ENCODE results near the gene CBX8.

DNA sequence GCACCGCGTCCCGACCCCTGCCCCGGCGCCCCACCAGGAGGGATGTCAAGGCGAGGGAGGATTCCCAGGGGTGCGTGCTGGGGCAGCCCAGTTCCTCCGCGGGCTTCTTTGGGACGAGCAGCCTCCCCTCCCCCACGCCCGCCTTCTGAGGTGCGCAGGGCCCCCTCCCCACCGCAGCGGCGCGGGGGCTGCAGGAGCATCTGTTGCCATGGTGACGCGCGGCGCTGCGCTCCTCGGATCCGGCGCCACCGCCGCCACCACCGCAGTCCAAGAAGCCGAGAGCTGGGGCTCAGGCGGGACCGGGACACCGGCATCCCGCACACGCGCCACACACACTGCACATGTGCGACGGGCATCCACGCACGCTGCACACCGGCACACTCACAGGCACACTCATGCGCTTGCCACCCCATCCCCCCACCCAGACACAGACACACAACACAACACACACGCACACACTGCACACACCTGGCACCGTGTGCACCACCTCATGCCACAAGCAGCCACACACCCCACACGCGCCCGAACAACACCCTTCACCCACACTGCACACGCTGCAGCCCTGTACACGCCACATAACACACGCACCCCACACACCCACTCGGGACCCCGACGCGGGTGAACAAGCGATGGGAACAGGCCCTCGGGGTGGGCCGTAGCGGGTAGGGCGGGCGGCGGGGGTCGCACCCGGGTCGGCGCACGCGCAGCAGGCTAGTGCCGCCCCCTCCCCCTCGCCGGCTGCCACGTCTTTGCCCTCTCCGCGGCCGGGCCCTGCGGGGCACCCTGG is 49.2 kb downstream of the CBX8 start:
- TF ChIP-seq POLR2A (IDR thresholded peaks at IDR 0.05): no peak
- TF ChIP-seq, protein P1, sequence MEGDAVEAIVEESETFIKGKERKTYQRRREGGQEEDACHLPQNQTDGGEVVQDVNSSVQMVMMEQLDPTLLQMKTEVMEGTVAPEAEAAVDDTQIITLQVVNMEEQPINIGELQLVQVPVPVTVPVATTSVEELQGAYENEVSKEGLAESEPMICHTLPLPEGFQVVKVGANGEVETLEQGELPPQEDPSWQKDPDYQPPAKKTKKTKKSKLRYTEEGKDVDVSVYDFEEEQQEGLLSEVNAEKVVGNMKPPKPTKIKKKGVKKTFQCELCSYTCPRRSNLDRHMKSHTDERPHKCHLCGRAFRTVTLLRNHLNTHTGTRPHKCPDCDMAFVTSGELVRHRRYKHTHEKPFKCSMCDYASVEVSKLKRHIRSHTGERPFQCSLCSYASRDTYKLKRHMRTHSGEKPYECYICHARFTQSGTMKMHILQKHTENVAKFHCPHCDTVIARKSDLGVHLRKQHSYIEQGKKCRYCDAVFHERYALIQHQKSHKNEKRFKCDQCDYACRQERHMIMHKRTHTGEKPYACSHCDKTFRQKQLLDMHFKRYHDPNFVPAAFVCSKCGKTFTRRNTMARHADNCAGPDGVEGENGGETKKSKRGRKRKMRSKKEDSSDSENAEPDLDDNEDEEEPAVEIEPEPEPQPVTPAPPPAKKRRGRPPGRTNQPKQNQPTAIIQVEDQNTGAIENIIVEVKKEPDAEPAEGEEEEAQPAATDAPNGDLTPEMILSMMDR (IDR thresholded peaks at IDR 0.05): no peak
- no peak for TF ChIP-seq POLR2AphosphoS5 (IDR thresholded peaks at IDR 0.05)
- no peak for TF ChIP-seq EP300 (IDR thresholded peaks at IDR 0.05)

All from sigmoid colon (tissue), 4 donors.